HG03442 (cell line): ENCODE measurements around the gene ZNF587.
"Not testable (repeated sequence)": the region's sequence is repeated elsewhere in the genome, so short reads cannot be mapped to it uniquely, and the experiment has no call there.

Experiments
- ATAC-seq: cut with Tn5 transposase; IDR thresholded peaks from one replicate; pipeline ENCODE4 v1.9.1; 2021; ENCODE audit warnings: mild to moderate bottlenecking, moderate library complexity; ENCODE audit not compliant: unreplicated experiment

ZNF587 gene

DNA sequence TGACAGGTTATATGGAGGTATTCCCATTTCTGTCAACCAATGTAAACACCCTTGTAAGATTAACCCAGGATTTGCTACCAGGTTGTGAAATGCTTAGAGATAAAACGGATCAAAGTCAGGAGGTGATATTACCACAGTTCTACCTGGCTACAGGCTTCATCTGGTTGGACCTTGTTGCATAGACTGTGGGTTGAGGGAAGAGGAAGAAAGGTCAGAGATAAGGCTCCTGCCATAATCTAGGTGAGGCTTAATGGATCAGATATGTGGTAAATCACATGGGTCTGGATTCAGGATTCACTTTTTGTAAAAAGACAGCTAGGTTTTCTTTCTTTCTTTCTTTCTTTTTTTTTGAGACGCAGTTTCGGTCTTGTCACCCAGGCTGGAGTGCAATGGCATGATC is 28.2 kb upstream of the ZNF587 start:
- ATAC-seq: not testable (repeated sequence)

GRCh38 chr19:57823155-57823554 is 26.5 kb upstream of the ZNF587 start:
- ATAC-seq: not testable (repeated sequence)

- not testable (repeated sequence) for ATAC-seq
Measured at GRCh38 chr19:57823608-57824007, 26.1 kb upstream of the ZNF587 start.

DNA sequence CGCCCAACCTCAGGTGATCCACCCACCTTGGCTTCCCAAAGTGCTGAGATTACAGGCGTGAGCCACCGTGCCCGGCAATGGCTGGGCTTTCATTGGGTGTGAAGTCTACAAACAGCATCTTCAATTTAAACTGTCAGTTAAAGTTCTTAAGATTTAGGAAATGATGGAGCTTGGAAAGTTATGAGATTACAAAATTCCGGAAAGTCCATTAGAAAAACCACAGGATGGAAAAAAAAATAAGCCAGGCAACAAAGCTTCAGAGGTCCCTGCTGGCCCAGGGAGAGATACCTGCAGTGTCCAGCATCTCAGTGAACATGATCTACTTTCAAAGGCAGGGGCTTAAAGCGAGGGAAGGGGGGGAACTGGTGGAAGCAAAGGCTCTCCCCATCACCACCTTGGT is 24.1 kb upstream of the ZNF587 start:
- no peak for ATAC-seq

DNA sequence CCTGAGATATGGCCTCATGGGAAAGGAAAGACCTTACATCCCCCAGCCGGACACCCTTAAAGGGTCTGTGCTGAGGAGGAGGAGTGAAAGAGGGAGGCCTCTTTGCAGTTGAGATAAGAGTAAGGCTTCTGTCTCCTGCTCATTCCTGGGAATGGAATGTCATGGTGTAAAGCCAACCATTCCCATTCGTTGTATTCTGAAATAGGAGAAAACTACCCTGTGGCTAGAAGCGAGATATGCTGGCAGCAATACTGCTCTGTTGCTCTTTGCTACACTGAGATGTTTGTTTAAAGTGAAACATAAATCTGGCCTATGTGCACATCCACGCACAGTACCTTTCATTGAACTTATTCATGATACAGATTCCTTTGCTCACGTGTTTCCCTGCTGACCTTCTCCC is 20.3 kb upstream of the ZNF587 start:
- no peak for ATAC-seq

GRCh38 chr19:57830071-57830602 is 19.5 kb upstream of the ZNF587 start, which contains the start of gene ZNF587B:
ZNF587B (plus strand) TSS chr19:57830299; CDS start chr19:57830529, 230 bp downstream.
- no peak for ATAC-seq

- ATAC-seq: not testable (repeated sequence)
Measured at GRCh38 chr19:57836991-57837390, 12.7 kb upstream of the ZNF587 start.

GRCh38 chr19:57838622-57839191 is 11.0 kb upstream of the ZNF587 start:
- ATAC-seq: not testable (repeated sequence)

DNA sequence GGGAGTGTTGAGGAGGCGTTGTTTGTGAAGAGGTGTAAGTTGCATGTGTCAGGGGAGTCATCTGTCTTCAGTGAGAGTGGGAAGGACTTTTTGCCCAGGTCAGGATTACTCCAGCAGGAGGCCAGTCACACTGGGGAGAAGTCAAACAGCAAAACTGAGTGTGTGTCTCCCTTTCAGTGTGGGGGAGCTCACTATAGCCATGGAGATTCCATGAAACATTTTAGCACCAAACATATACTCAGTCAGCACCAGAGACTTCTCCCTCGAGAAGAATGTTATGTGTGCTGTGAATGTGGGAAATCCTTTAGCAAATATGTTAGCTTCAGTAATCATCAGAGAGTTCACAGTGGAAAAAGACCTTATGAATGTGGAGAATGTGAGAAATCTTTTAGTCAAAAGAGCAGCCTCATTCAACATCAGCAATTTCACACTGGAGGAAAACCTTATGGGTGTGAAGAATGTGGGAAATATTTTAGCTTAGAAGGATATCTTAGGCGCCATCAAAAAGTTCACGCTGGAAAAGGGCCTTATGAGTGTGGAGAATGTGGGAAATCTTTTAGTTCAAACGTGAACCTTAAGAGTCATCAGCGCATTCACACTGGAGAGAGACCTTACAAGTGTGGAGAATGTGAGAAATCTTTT is 8.4 kb upstream of the ZNF587 start:
- no peak for ATAC-seq

DNA sequence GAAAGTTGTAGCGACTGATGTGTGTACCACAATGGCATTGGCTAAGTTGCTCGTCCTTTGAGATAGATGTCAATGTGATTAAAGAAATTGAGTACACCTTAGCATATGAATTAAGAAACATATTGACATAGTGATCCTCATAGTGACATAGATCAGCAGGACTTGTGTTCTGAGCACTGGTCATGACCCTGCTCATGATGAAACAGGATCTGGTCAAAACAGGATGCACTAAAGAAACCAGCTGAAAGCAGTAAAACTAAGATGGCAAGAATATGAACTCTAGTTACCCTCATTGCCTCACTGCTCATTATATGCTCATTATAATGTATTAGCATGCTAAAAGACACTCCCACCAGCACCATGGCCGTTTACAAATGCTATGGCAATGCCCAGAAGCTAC is 2.5 kb upstream of the ZNF587 start:
- not testable (repeated sequence) for ATAC-seq

DNA sequence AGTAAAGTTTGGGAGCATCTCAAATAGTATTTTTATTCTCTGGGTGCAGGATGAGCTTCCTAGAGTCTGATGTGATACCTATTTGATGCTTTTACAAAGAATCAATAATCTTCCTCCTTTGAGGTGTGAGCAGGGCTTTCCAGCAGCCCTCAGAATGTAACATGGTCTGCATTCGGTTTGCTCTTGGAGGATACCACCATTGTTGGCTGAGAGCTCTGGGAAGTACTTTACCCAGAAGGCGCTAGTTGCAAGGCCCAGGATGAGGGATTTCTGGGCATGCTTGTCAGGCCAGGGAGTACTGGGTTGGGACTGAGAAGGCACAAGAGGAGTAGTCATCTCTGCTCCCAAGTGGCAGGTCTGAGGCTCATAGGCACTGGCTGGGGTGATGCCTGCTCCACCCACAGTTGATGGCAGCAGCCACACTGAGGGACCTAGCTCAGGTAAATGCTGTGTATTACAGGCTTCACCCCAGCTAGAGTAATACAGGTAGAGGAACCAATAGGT is 445 bp upstream of the ZNF587 start:
- not testable (repeated sequence) for ATAC-seq

DNA sequence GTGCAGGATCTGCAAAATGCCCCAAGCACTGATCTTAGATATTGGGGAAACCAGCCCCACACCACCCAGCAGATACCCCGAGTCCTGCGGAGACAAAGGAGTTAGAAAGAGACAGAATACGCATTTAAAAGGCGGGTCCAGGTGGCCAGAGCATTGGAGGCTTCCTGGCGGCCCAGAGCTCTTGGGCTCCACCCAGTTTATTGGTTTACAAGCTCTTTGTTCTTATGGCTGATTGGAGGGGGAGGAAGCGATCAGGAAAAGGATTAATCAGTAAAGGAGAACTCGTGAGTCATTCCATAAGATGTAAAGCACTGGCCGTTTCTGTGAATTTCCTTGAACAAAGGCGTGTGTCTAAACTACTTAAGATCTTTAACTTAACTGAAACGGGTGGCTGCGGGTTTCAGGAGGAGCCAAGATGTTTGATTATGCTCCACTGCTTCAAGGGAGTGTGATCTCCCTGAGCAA is 926 bp downstream of the ZNF587 start:
- no peak for ATAC-seq

- not testable (repeated sequence) for ATAC-seq
Measured at GRCh38 chr19:57851812-57852603, 2.3 kb downstream of the ZNF587 start.

DNA sequence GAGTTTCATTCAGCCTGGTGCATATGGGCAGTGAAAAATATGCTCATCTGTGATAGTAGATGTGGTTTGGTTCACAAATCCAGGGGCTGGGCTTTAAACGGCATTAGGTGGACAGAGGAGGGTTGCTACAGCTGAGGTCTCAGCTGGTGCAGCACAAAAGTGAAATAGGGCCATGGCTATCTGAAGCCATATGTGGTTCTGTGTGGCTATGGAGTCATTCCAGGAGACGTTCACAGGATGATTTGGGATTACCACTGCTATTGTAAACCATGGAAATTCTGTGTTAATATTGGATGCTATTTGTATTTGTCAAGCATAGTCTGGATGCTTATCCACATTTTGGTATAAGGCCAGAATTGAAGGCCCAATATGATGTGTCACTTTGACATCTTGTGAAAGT is 4.5 kb downstream of the ZNF587 start:
- not testable (repeated sequence) for ATAC-seq

DNA sequence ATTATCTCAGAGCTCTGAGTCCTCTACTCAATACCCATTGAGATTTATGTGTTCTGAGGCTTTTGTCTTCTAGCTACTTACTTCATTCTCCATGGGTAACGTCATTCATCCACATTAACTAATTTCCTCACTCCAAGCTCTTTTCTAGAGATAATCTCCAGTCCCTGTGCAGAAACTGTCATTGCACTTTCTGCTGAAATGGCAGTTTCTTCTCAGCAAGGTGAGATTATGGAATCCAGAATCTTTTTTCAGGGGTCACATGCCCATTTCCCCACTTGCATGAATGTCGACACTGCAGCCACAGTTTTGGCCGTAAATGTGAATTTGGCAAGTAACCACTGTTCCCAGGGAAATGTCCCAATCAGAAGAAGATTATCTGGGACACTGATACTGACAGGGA is 12.7 kb downstream of the ZNF587 start:
- ATAC-seq: not testable (repeated sequence)

DNA sequence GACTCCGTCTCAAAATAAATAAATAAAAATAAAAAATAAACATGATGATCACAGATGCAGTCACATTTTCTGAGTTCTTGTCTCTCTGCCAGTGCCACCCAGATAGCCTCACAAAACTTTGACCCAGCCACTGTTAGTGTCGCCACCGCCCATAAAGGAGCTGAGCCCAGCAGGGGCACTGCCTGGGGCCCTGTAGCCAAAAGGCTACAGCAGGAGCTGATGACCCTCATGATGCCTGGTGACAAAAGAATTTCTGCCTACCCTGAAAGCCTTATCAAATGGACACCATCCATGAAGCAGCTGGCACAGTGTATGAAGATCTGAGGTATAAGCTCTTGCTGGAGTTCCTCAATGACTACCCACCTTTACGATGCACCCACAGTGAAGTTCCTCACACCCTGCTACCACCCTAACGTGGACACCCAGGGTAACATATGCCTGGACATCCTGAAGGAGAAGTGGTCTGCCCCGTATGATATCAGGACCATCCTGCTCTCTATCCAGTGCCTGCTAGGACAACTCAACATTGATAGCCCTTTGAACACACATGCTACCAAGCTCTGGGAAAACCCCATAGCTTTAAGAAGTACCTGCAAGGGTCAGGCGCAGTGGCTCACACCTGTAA is 18.3 kb downstream of the ZNF587 start:
- ATAC-seq: no peak

DNA sequence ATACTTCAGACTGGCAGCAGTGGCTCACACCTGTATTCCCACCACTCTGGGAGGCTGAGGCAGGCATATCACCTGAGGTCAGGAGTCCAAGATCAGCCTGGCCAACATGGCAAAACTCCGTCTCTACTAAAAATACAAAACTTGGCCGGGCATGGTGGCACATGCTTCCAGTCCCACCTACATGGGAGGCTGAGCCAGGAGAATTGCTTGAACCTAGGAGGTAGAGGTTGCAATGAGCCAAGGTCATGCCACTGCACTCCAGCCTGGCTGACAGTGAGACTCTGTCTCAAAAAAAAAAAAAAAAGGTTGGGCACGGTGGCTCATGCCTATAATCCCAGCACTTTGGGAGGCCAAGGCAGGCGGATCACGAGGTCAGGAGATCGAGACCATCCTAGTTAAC is 20.0 kb downstream of the ZNF587 start:
- ATAC-seq: not testable (repeated sequence)

- ATAC-seq: no peak
Measured at GRCh38 chr19:57870225-57870624, 20.6 kb downstream of the ZNF587 start.

DNA sequence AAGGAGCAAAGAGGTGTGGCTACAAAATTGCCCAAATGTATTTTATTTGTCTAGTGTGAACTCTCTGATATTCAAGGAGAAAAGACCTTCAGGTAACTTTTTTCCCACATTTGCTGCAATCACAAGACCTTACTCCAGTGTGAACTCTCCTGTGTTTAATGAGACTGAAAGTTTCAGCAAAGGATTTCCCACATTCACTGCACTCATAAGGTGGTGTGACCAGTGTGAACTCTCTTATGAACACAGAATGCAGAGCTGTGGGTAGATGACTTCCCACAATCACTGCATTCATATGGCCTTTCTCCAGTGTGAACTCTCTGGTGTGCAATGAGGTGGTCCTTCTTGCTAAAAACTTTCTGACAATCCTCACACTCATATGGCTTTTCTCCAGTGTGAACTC is 22.8 kb downstream of the ZNF587 start:
- no peak for ATAC-seq

DNA sequence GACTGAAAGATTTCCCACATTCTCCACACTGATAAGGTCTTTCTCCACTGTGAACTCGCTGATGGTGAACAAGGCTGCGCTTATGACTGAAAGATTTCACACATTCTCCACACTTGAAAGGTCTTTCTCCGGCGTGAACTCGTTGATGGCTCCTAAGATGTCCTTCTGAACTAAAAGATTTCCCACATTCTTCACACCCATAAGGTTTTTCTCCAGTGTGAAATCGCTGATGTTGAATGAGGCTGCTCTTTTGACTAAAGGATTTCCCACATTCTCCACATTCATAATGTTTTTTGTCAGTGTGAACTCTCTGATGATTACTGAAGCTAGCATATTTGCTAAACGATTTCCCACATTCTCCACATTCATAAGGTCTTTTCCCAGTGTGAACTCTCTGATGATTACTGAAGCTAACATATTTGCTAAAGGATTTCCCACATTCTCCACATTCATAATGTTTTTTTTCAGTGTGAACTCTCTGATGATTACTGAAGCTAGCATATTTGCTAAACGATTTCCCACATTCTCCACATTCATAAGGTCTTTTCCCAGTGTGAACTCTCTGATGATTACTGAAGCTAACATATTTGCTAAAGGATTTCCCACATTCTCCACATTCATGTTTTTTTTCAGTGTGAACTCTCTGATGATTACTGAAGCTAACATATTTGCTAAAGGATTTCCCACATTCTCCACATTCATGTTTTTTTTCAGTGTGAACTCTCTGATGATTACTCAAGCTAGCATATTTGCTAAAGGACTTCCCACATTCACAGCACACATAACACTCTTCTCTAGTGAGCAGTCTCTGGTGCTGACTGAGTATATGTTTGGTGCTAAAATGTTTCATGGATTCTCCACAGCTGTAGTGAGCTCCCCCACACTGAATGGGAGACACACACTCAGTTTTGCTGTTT is 24.5 kb downstream of the ZNF587 start:
- ATAC-seq: not testable (repeated sequence)
